ENCODE measurements around the gene ATXN3L. TPM values are rescaled to one million over a fixed set of nuclear protein-coding genes. Genes with fewer than 3 reads are reported as not detected.

The ATXN3L gene
- total RNA-seq, 1 experiment from 2014 or later = not detected

GRCh38 chrX:13285229-13285628, 34.6 kb downstream of the ATXN3L start:
- H3K9me3 ChIP-seq (ENCODE audit: low read length) = no peaks in the 10 kb centered on the region
- BruUV-seq (replicated peaks) = no TSS peak
- H3K36me3 ChIP-seq (ENCODE audit: low read depth, low read length) = no peaks in the 10 kb centered on the region
- H3K27ac ChIP-seq (ENCODE audit: low read length) = no peak overlapping the region
- H2AFZ ChIP-seq (ENCODE audit: low read length) = no peak overlapping the region
- TF ChIP-seq EZH2 (IDR thresholded peaks at IDR 0.05; ENCODE audit: low read length, unreplicated experiment) (no peak), EZH2phosphoT487 (IDR thresholded peaks at IDR 0.05; ENCODE audit: borderline replicate concordance, low read length) (no peak), CTCF (conservative IDR thresholded peaks at IDR 0.05; ENCODE audit: low read depth, low read length) (no peak)
- H3K9ac ChIP-seq (ENCODE audit: low read length) = no peak overlapping the region
- peaks cover 8% of the 10 kb centered on the region; the same call in 1 of the 2 replicates for H3K4me1 ChIP-seq (ENCODE audit: insufficient read depth, low read length)
- no peaks in the 10 kb centered on the region for H3K79me2 ChIP-seq (ENCODE audit: low read length)
- ATAC-seq (no peak), DNase-seq (no peak)
- no peaks in the 10 kb centered on the region for H3K9me2 ChIP-seq (replicated peaks; ENCODE audit: low read length)
- no peak overlapping the region for H3K4me2 ChIP-seq (ENCODE audit: low read length)
- H3K4me3 ChIP-seq (ENCODE audit: low read length) = no peak overlapping the region
- H4K20me1 ChIP-seq (ENCODE audit: low read length) = no peaks in the 10 kb centered on the region
- H3K27me3 ChIP-seq (ENCODE audit: low read length) = no peaks in the 10 kb centered on the region
- intact Hi-C loops (cut with micrococcal nuclease) = no loop called here
- ChIA-PET POLR2A (ENCODE audit: unreplicated experiment) (no interaction called here), CTCF (no interaction called here)
- no peaks in the 10 kb centered on the region for H3F3A ChIP-seq (ENCODE audit: low read length, unreplicated experiment)

GRCh38 chrX:13284570-13284969, 35.3 kb downstream of the ATXN3L start:
- TF ChIP-seq EZH2 (IDR thresholded peaks at IDR 0.05; ENCODE audit: low read length, unreplicated experiment) = no peak
- no peak for TF ChIP-seq EZH2phosphoT487 (IDR thresholded peaks at IDR 0.05; ENCODE audit: borderline replicate concordance, low read length)
- no peak for TF ChIP-seq CTCF (conservative IDR thresholded peaks at IDR 0.05; ENCODE audit: low read depth, low read length)
- Histone ChIP-seq H3K4me1 (ENCODE audit: insufficient read depth, low read length) (peaks cover 8% of the 10 kb centered on the region; the same call in 1 of the 2 replicates), H3F3A (ENCODE audit: low read length, unreplicated experiment) (no peaks in the 10 kb centered on the region), H2AFZ (ENCODE audit: low read length) (no peak overlapping the region), H3K36me3 (ENCODE audit: low read depth, low read length) (no peaks in the 10 kb centered on the region), H3K9me3 (ENCODE audit: low read length) (no peaks in the 10 kb centered on the region), H3K9ac (ENCODE audit: low read length) (no peak overlapping the region), H3K4me2 (ENCODE audit: low read length) (no peak overlapping the region), H3K4me3 (ENCODE audit: low read length) (no peak overlapping the region), H3K9me2 (replicated peaks; ENCODE audit: low read length) (no peaks in the 10 kb centered on the region), H3K79me2 (ENCODE audit: low read length) (no peaks in the 10 kb centered on the region), H3K27ac (ENCODE audit: low read length) (no peak overlapping the region), H4K20me1 (ENCODE audit: low read length) (no peaks in the 10 kb centered on the region), H3K27me3 (ENCODE audit: low read length) (no peaks in the 10 kb centered on the region)
- POLR2A ChIA-PET (ENCODE audit: unreplicated experiment) = no interaction called here
- intact Hi-C loops (cut with micrococcal nuclease) = no loop called here
- no TSS peak for BruUV-seq (replicated peaks)
- ATAC-seq (no peak), DNase-seq (no peak)
- CTCF ChIA-PET = no interaction called here

- Histone ChIP-seq H3K9me2 (replicated peaks; ENCODE audit: low read length) (no peaks in the 10 kb centered on the region), H3K4me3 (ENCODE audit: low read length) (no peak overlapping the region), H3K27me3 (ENCODE audit: low read length) (no peaks in the 10 kb centered on the region), H3K36me3 (ENCODE audit: low read depth, low read length) (no peaks in the 10 kb centered on the region), H4K20me1 (ENCODE audit: low read length) (no peaks in the 10 kb centered on the region), H3K4me1 (ENCODE audit: insufficient read depth, low read length) (peaks cover 8% of the 10 kb centered on the region; the same call in 1 of the 2 replicates), H3F3A (ENCODE audit: low read length, unreplicated experiment) (no peaks in the 10 kb centered on the region), H3K9ac (ENCODE audit: low read length) (no peak overlapping the region), H3K27ac (ENCODE audit: low read length) (no peak overlapping the region), H3K9me3 (ENCODE audit: low read length) (no peaks in the 10 kb centered on the region), H3K79me2 (ENCODE audit: low read length) (no peaks in the 10 kb centered on the region), H3K4me2 (ENCODE audit: low read length) (no peak overlapping the region), H2AFZ (ENCODE audit: low read length) (no peak overlapping the region)
- DNase-seq (peak; percentile 17), ATAC-seq (no peak)
- POLR2A ChIA-PET (ENCODE audit: unreplicated experiment) = no interaction called here
- intact Hi-C loops (cut with micrococcal nuclease) = no loop called here
- BruUV-seq (replicated peaks) = no TSS peak
- CTCF ChIA-PET = no interaction called here
- TF ChIP-seq CTCF (conservative IDR thresholded peaks at IDR 0.05; ENCODE audit: low read depth, low read length) (no peak), EZH2phosphoT487 (IDR thresholded peaks at IDR 0.05; ENCODE audit: borderline replicate concordance, low read length) (no peak), EZH2 (IDR thresholded peaks at IDR 0.05; ENCODE audit: low read length, unreplicated experiment) (no peak)
Measured at GRCh38 chrX:13283950-13284546, 35.8 kb downstream of the ATXN3L start.

Data from PC-3 (cell line).